Tibial nerve (tissue), 4 donors: ENCODE results near the gene MXD4.

Experiments
- CTCF ChIP-seq, 5 experiments: fragments of 200-600 bp in 3 of 5; fragments of 450-650 bp in 2 of 5; sonication (generic) in 3 of 5; IDR thresholded peaks; one replicate each; pipeline ENCODE4 v1.5.1; 2016 to 2019; ENCODE audit warnings: antibody characterized with exemption in 5 of 5, mild to moderate bottlenecking in 3 of 5, moderate library complexity in 2 of 5
- EP300 ChIP-seq, 2 donors: sonication (generic); formaldehyde crosslinking; IDR thresholded peaks; one replicate each; pipeline ENCODE4 v1.6.1; 2017; ENCODE audit warnings: antibody characterized with exemption in 2 of 2, mild to moderate bottlenecking in 1 of 2
- POLR2A ChIP-seq, 2 donors: fragments of 450-650 bp; IDR thresholded peaks; one replicate each; pipeline ENCODE4 v1.6.1; 2017; ENCODE audit warnings: antibody characterized with exemption in 2 of 2, mild to moderate bottlenecking in 2 of 2, moderate library complexity in 2 of 2

GRCh38 chr4:2231082-2231481 lies 30.8 kb downstream of the MXD4 start:
- TF ChIP-seq CTCF (IDR thresholded peaks at IDR 0.05) (no peak), POLR2A (IDR thresholded peaks at IDR 0.05) (no peak), EP300 (IDR thresholded peaks at IDR 0.05) (no peak)
